ENCODE measurements around the gene BOC. TPM values are rescaled to one million over a fixed set of nuclear protein-coding genes. Genes with fewer than 3 reads are reported as not detected.

Gene BOC
- total and polyA plus RNA-seq, 2 of the 4 experiments (the other 2 are of a cell fraction): 6.8 to 15.2 TPM

GRCh38 chr3:113270068-113270467 lies 58.7 kb downstream of the BOC start:
- POLR2A ChIA-PET (ENCODE audit: unreplicated experiment): no interaction called here
- no peak overlapping the region for H3K23ac ChIP-seq (ENCODE audit: low read depth, low read length)
- dilution Hi-C loops (cut with HindIII; ENCODE audit: low sequenced_read_pairs, unreplicated experiment): no loop called here

More at GRCh38 chr3:113270068-113270467, 58.7 kb downstream of the BOC start:
- Histone ChIP-seq H3K4me1 (ENCODE audit: control insufficient read depth, insufficient read depth, low read length) (no peaks in the 10 kb centered on the region), H3K36me3 (ENCODE audit: control insufficient read depth, insufficient read depth, low read length) (peaks cover 47% of the 10 kb centered on the region), H3K9me3 (ENCODE audit: control insufficient read depth, insufficient read depth, low read length) (no peaks in the 10 kb centered on the region), H2BK15ac (ENCODE audit: low read depth, low read length) (no peak overlapping the region), H3K27me3 (ENCODE audit: control insufficient read depth, insufficient read depth, low read length) (peaks cover 4% of the 10 kb centered on the region; the same call in 1 of the 2 replicates), H3K14ac (replicated peaks; ENCODE audit: low read depth, low read length) (no peak overlapping the region), H2AK5ac (ENCODE audit: low read depth, low read length) (no peak overlapping the region), H2AK9ac (replicated peaks; ENCODE audit: low read depth, low read length, poor library complexity) (no peak overlapping the region), H2BK5ac (ENCODE audit: low read depth, low read length, poor library complexity, severe bottlenecking) (no peak overlapping the region), H3K9ac (ENCODE audit: low read depth, low read length) (no peak overlapping the region), H3K4ac (ENCODE audit: low read depth, low read length) (no peak overlapping the region), H4K91ac (ENCODE audit: insufficient read depth, low read depth, low read length) (no peak overlapping the region), H2AFZ (replicated peaks; ENCODE audit: low read length, poor library complexity) (no peak overlapping the region), H3K4me2 (ENCODE audit: low read depth, low read length) (no peak overlapping the region), H4K5ac (ENCODE audit: low read depth, low read length) (no peak overlapping the region), H3K4me3 (ENCODE audit: insufficient read depth, low read depth, low read length) (no peak overlapping the region), H3K79me1 (ENCODE audit: low read depth in 1 of 2, low read length in 2 of 2) (no peaks in the 10 kb centered on the region), H3K56ac (ENCODE audit: extremely low read depth, insufficient read depth, low read length) (no peak overlapping the region), H3K27ac (ENCODE audit: insufficient read depth, low read length) (no peak overlapping the region), H3K9me1 (ENCODE audit: insufficient read depth, low read length) (0 out of 2 replicates have a peak, but pooled peaks cover 5% of the 10 kb centered on the region), H4K8ac (ENCODE audit: low read depth in 2 of 2, low read length in 2 of 2) (no peak overlapping the region), H4K20me1 (ENCODE audit: insufficient read depth, low read length) (no peaks in the 10 kb centered on the region; the same call in 1 of the 2 replicates), H3K18ac (ENCODE audit: low read depth, low read length) (no peak overlapping the region), H2BK120ac (ENCODE audit: low read depth, low read length) (no peak overlapping the region), H2BK20ac (ENCODE audit: low read depth, low read length) (no peak overlapping the region)
- intact Hi-C loops (cut with micrococcal nuclease) (no loop called here), in situ Hi-C loops (cut with MboI; ENCODE audit: low sequenced_read_pairs) (no loop called here)
- 100% methylated on average over 2 of the region's 2 CpGs; no CpG with 5 or more reads in 1 of the 2 experiments for WGBS, 2 experiments (ENCODE audit: extremely low coverage in 2 of 2, insufficient read length in 1 of 2)
- no TSS peak for BruUV-seq (replicated peaks)
- CTCF ChIA-PET: interaction anchor here (1.0 kb wide), 1 partner anchor 18 kb away, joined by 3 read pairs; no protein-coding TSS in a partner anchor
- TF ChIP-seq MAFK (IDR thresholded peaks at IDR 0.05; ENCODE audit: low read depth, low read length): no peak
- no peak for TF ChIP-seq USF2 (IDR thresholded peaks at IDR 0.05; ENCODE audit: low read depth, low read length)
- no peak for TF ChIP-seq NFE2L2 (IDR thresholded peaks at IDR 0.05; ENCODE audit: low read depth, low read length)
- no peak for TF ChIP-seq ELK1 (IDR thresholded peaks at IDR 0.05; ENCODE audit: borderline replicate concordance, low read depth, low read length)
- TF ChIP-seq SMC3 (IDR thresholded peaks at IDR 0.05; ENCODE audit: low read depth, low read length): no peak
- TF ChIP-seq MAZ (IDR thresholded peaks at IDR 0.05; ENCODE audit: borderline replicate concordance, low read depth, low read length): no peak
- no peak for TF ChIP-seq RCOR1 (IDR thresholded peaks at IDR 0.05; ENCODE audit: insufficient replicate concordance, low read length)
- TF ChIP-seq CEBPB (IDR thresholded peaks at IDR 0.05; ENCODE audit: low read depth, low read length): no peak
- no peak for TF ChIP-seq BHLHE40 (IDR thresholded peaks at IDR 0.05; ENCODE audit: low read depth, low read length)
- TF ChIP-seq POLR2A (IDR thresholded peaks at IDR 0.05; ENCODE audit: low read depth, low read length): no peak
- TF ChIP-seq RAD21 (IDR thresholded peaks at IDR 0.05; ENCODE audit: low read length): no peak
- DNase-seq: peak; percentile 8
- no peak for ATAC-seq (ENCODE audit: low read depth)
